Measurements from ENCODE around the gene OR13C3. TPM values are rescaled to one million over a fixed set of nuclear protein-coding genes. Genes with fewer than 3 reads are reported as not detected.
"Not testable (repeated sequence)": the region's sequence is repeated elsewhere in the genome, so short reads cannot be mapped to it uniquely, and the experiment has no call there.

Gene OR13C3
- total RNA-seq, 2 donors from 2014 or later: not detected

DNA sequence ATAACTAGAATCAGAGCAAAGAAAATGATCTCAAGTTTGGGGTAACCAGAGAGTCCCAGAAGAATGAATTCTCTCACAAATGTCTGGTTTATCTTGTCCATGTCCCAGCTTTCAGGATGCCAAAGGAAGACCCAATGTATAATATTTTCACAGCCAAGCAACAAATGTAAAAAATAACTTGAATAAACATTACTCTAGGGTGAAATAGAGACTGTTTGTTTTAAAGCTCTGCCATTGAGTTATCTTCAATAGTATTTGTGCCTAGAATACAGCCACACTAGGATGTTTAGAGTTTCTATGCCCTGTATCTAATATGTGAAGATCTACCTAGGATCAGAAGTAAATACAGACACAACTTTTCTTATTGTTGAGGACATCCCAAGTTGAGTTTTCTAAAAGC, 9.5 kb downstream of the OR13C3 start, which contains the start of gene OR13C4:
OR13C4 (minus strand) TSS at position 101 of the 400 bp plus-strand sequence; CDS start at position 101, 0 bp downstream.
- no peak for DNase-seq
- H3K27ac ChIP-seq (ENCODE audit: low read depth, low read length): no peak within 1 kb of the TSS
- no peaks in the 10 kb centered on the region for H3K27me3 ChIP-seq (ENCODE audit: control insufficient read depth, insufficient read depth, low read length, poor library complexity, severe bottlenecking)
- no peaks in the 10 kb centered on the region for H3K36me3 ChIP-seq (ENCODE audit: control insufficient read depth, insufficient read depth, low read length)
- no peak within 1 kb of the TSS for H3K4me3 ChIP-seq (ENCODE audit: low read length)
- H3K9me3 ChIP-seq (ENCODE audit: control insufficient read depth, low read length): no peaks in the 10 kb centered on the region
- no peak within 1 kb of the TSS for H3K27ac Mint-ChIP-seq
- no peaks in the 10 kb centered on the region for H3K4me1 ChIP-seq (ENCODE audit: control insufficient read depth, insufficient read depth, low read length)
- H3K4me3 Mint-ChIP-seq: no peak within 1 kb of the TSS
- TF ChIP-seq, protein P1, sequence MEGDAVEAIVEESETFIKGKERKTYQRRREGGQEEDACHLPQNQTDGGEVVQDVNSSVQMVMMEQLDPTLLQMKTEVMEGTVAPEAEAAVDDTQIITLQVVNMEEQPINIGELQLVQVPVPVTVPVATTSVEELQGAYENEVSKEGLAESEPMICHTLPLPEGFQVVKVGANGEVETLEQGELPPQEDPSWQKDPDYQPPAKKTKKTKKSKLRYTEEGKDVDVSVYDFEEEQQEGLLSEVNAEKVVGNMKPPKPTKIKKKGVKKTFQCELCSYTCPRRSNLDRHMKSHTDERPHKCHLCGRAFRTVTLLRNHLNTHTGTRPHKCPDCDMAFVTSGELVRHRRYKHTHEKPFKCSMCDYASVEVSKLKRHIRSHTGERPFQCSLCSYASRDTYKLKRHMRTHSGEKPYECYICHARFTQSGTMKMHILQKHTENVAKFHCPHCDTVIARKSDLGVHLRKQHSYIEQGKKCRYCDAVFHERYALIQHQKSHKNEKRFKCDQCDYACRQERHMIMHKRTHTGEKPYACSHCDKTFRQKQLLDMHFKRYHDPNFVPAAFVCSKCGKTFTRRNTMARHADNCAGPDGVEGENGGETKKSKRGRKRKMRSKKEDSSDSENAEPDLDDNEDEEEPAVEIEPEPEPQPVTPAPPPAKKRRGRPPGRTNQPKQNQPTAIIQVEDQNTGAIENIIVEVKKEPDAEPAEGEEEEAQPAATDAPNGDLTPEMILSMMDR (conservative IDR thresholded peaks at IDR 0.05): no peak
- peaks cover 13% of the 10 kb centered on the region for H3K9me3 Mint-ChIP-seq
- no peaks in the 10 kb centered on the region for H3K27me3 Mint-ChIP-seq (ENCODE audit: insufficient read depth)
- no peaks in the 10 kb centered on the region for H3K4me1 Mint-ChIP-seq
- no peaks in the 10 kb centered on the region for H3K36me3 Mint-ChIP-seq (ENCODE audit: low read depth)
- no peak within 1 kb of the TSS for H3K9ac ChIP-seq (ENCODE audit: extremely low read depth, low read length, poor library complexity, severe bottlenecking)

DNA sequence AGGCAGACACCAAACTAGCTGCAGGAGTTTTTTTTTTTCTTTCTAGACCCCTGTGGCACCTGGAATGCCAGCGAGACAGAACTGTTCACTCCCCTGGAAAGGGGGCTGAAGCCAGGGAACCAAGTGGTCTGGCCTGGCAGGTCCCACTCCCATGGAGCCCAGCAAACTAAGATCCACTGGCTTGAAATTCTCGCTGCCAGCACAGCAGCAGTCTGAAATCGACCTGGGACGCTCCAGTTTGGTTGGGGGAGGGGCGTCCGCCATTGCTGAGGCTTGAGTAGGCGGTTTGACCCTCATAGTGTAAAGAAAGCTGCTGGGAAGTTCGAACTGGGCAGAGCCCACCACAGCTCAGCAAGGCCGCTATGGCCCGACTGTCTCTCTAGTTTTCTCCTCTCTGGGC, 16.4 kb downstream of the OR13C3 start:
- H3K4me3 ChIP-seq (ENCODE audit: low read length); H3K9me3 ChIP-seq (ENCODE audit: control insufficient read depth, low read length); H3K27ac ChIP-seq (ENCODE audit: low read depth, low read length); H3K4me1 ChIP-seq (ENCODE audit: control insufficient read depth, insufficient read depth, low read length); H3K27me3 Mint-ChIP-seq (ENCODE audit: insufficient read depth); H3K36me3 ChIP-seq (ENCODE audit: control insufficient read depth, insufficient read depth, low read length); DNase-seq; H3K27ac Mint-ChIP-seq; H3K36me3 Mint-ChIP-seq (ENCODE audit: low read depth); H3K9ac ChIP-seq (ENCODE audit: extremely low read depth, low read length, poor library complexity, severe bottlenecking); H3K27me3 ChIP-seq (ENCODE audit: control insufficient read depth, insufficient read depth, low read length, poor library complexity, severe bottlenecking); H3K4me3 Mint-ChIP-seq; H3K4me1 Mint-ChIP-seq: not testable (repeated sequence)
- WGBS, 2 experiments (ENCODE audit: insufficient coverage in 1 of 2, insufficient read length in 1 of 2): 85 to 87% methylated on average over 8 to 10 of the region's 10 CpGs
- H3K9me3 Mint-ChIP-seq: peaks cover 11% of the 10 kb centered on the region

DNA sequence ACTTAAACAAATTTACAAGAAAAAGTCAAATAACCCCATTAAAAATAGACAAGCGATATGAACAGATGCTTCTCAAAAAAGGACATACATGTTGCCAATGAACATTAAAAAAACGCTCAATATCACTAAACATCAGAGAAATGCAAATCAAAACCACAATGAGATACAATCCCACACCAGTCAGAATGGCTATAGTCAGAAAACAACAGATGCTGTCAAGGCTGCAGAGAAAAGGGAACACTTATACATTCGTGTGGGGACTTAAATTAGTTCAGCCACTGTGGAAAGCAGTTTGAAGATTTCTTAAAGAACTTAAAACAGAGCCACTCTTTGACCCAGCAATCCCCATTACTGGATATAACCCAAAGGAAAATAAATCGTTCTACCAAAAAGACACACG, 21.8 kb downstream of the OR13C3 start:
- Histone ChIP-seq H3K4me3 (ENCODE audit: low read length) (no peak overlapping the region), H3K4me1 (ENCODE audit: control insufficient read depth, insufficient read depth, low read length) (no peaks in the 10 kb centered on the region), H3K9me3 (ENCODE audit: control insufficient read depth, low read length) (no peaks in the 10 kb centered on the region), H3K27me3 (ENCODE audit: control insufficient read depth, insufficient read depth, low read length, poor library complexity, severe bottlenecking) (no peaks in the 10 kb centered on the region), H3K9ac (ENCODE audit: extremely low read depth, low read length, poor library complexity, severe bottlenecking) (no peak overlapping the region), H3K27ac (ENCODE audit: low read depth, low read length) (no peak overlapping the region), H3K36me3 (ENCODE audit: control insufficient read depth, insufficient read depth, low read length) (no peaks in the 10 kb centered on the region)
- Mint-ChIP-seq H3K27ac (no peak overlapping the region), H3K27me3 (ENCODE audit: insufficient read depth) (no peaks in the 10 kb centered on the region), H3K36me3 (ENCODE audit: low read depth) (no peaks in the 10 kb centered on the region), H3K4me1 (no peaks in the 10 kb centered on the region), H3K4me3 (no peak overlapping the region), H3K9me3 (no peaks in the 10 kb centered on the region)
- 77 to 78% methylated on average over 3 to 5 of the region's 5 CpGs for WGBS, 2 experiments (ENCODE audit: insufficient coverage in 1 of 2, insufficient read length in 1 of 2)
- TF ChIP-seq, protein P1 (conservative IDR thresholded peaks at IDR 0.05): no peak
- DNase-seq: no peak

DNA sequence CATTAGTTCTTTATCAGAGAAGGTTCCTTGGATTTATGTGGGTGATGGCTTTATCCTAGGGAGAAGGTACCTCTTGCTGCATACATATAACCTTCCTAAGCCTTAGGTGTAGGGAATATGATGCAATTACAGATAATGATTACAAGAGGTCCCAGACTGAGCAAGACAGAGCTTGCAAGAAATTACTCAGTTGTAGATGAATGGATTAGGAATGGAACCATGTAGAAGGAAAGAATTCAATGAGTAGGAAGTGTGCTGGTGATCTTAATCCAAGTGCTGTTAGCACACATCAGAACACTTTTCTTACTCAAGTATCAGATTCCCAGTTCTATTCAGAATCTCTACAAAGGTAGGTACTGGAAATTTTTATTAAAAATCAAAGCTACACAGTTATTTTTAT, 30.1 kb downstream of the OR13C3 start:
- Histone ChIP-seq H3K36me3 (ENCODE audit: control insufficient read depth, insufficient read depth, low read length) (no peaks in the 10 kb centered on the region), H3K9ac (ENCODE audit: extremely low read depth, low read length, poor library complexity, severe bottlenecking) (no peak overlapping the region), H3K9me3 (ENCODE audit: control insufficient read depth, low read length) (no peaks in the 10 kb centered on the region), H3K27ac (ENCODE audit: low read depth, low read length) (no peak overlapping the region), H3K4me1 (ENCODE audit: control insufficient read depth, insufficient read depth, low read length) (no peaks in the 10 kb centered on the region), H3K27me3 (ENCODE audit: control insufficient read depth, insufficient read depth, low read length, poor library complexity, severe bottlenecking) (no peaks in the 10 kb centered on the region), H3K4me3 (ENCODE audit: low read length) (no peak overlapping the region)
- Mint-ChIP-seq H3K27ac (no peak overlapping the region), H3K9me3 (no peaks in the 10 kb centered on the region), H3K4me1 (no peaks in the 10 kb centered on the region), H3K4me3 (no peak overlapping the region), H3K36me3 (ENCODE audit: low read depth) (no peaks in the 10 kb centered on the region), H3K27me3 (ENCODE audit: insufficient read depth) (peaks cover 16% of the 10 kb centered on the region)
- no peak for DNase-seq
- TF ChIP-seq, protein P1 (conservative IDR thresholded peaks at IDR 0.05): no peak
